IMR-90 (cell line): ENCODE results near the gene TAF11L12. TPM values are rescaled to one million over a fixed set of nuclear protein-coding genes. Genes with fewer than 3 reads are reported as not detected.

ENCODE experiments used
- ATAC-seq: fragments of 200-7000 bp; cut with Tn5 transposase; 2 replicates; pipeline ENCODE4 v1.9.1; 2020; ENCODE audit warnings: low read depth, mild to moderate bottlenecking, moderate library complexity
- BruUV-seq: library from RNA; stranded (reverse); fragments of 400-500 nt; replicated peaks from 2 replicates; lab custom pipeline; 2021; lab: Mats Ljungman, UMichigan
- CTCF ChIA-PET: fragments of 300-600 bp; formaldehyde crosslinking; extraction: SDS; loops from one replicate; lab custom pipeline; 2021; ENCODE audit warnings: antibody characterized with exemption; lab: Yijun Ruan, JAX
- POLR2A ChIA-PET: fragments of 300-600 bp; sonication (Branson Sonifier 250); formaldehyde crosslinking; loops from one replicate; lab custom pipeline; 2022; ENCODE audit warnings: antibody characterized with exemption; ENCODE audit not compliant: unreplicated experiment; lab: Charles Lee
- DNase-seq: peaks from one replicate; pipeline ENCODE4 v3.0.0; 2013
- H2AFZ ChIP-seq: replicated peaks from 2 replicates; pipeline ENCODE3; 2013; ENCODE audit warnings: low read length, mild to moderate bottlenecking; ENCODE audit not compliant: poor library complexity
- H2AK5ac ChIP-seq: 2 replicates; pipeline ENCODE4 v1.6.1; 2013; ENCODE audit warnings: low read depth, low read length, inconsistent platforms
- H2AK9ac ChIP-seq: replicated peaks from 2 replicates; pipeline ENCODE3; 2013; ENCODE audit warnings: mild to moderate bottlenecking, low read depth, low read length, moderate library complexity; ENCODE audit not compliant: poor library complexity
- H2BK120ac ChIP-seq: 2 replicates; pipeline ENCODE4 v1.6.1; 2013; ENCODE audit warnings: low read depth, low read length, inconsistent platforms
- H2BK15ac ChIP-seq: 3 replicates; pipeline ENCODE4 v1.6.1; 2013; ENCODE audit warnings: low read depth, low read length, inconsistent platforms
- H2BK20ac ChIP-seq: 2 replicates; pipeline ENCODE4 v1.6.1; 2013; ENCODE audit warnings: low read depth, mild to moderate bottlenecking, inconsistent platforms, low read length, moderate library complexity
- H2BK5ac ChIP-seq: 2 replicates; pipeline ENCODE4 v1.6.1; 2013; ENCODE audit warnings: mild to moderate bottlenecking, low read depth, low read length, inconsistent platforms; ENCODE audit not compliant: poor library complexity, severe bottlenecking
- H3K14ac ChIP-seq: replicated peaks from 2 replicates; pipeline ENCODE4 v1.6.1; 2013; ENCODE audit warnings: low read depth, low read length, inconsistent platforms
- H3K18ac ChIP-seq: 2 replicates; pipeline ENCODE4 v1.6.1; 2013; ENCODE audit warnings: low read depth, low read length, control low read depth
- H3K23ac ChIP-seq: 2 replicates; pipeline ENCODE4 v1.6.1; 2013; ENCODE audit warnings: low read depth, low read length, inconsistent platforms
- H3K27ac ChIP-seq: 2 replicates; pipeline ENCODE4 v1.5.1; 2013; ENCODE audit warnings: mild to moderate bottlenecking, control low read depth, low read length; ENCODE audit not compliant: insufficient read depth
- H3K27me3 ChIP-seq: 2 replicates; pipeline ENCODE4 v1.6.1; 2013; ENCODE audit warnings: low read length; ENCODE audit not compliant: control insufficient read depth, insufficient read depth
- H3K36me3 ChIP-seq: 2 replicates; pipeline ENCODE4 v1.6.1; 2013; ENCODE audit warnings: low read length, mixed read lengths; ENCODE audit not compliant: control insufficient read depth, insufficient read depth
- H3K4ac ChIP-seq: 2 replicates; pipeline ENCODE4 v1.6.1; 2013; ENCODE audit warnings: low read depth, low read length, inconsistent platforms
- H3K4me1 ChIP-seq: 2 replicates; pipeline ENCODE4 v1.6.1; 2013; ENCODE audit warnings: low read length, mixed read lengths; ENCODE audit not compliant: control insufficient read depth, insufficient read depth
- H3K4me2 ChIP-seq: 2 replicates; pipeline ENCODE4 v1.6.1; 2013; ENCODE audit warnings: low read depth, mild to moderate bottlenecking, control low read depth, low read length, moderate library complexity
- H3K4me3 ChIP-seq: 2 replicates; pipeline ENCODE4 v1.5.1; 2013; ENCODE audit warnings: low read depth, mild to moderate bottlenecking, control low read depth, low read length, moderate library complexity; ENCODE audit not compliant: insufficient read depth
- H3K56ac ChIP-seq: 2 replicates; pipeline ENCODE4 v1.6.1; 2013; ENCODE audit warnings: low read length, inconsistent platforms; ENCODE audit not compliant: insufficient read depth; ENCODE audit errors: extremely low read depth
- H3K79me1 ChIP-seq, 2 experiments: 2 replicates each; pipeline ENCODE4 v1.6.1; 2013; ENCODE audit warnings: low read length in 2 of 2, inconsistent platforms in 1 of 2, low read depth in 1 of 2
- H3K9ac ChIP-seq: 2 replicates; pipeline ENCODE4 v1.6.1; 2013; ENCODE audit warnings: low read depth, low read length, control low read depth
- H3K9me1 ChIP-seq: 2 replicates; pipeline ENCODE4 v1.6.1; 2013; ENCODE audit warnings: low read length, inconsistent platforms; ENCODE audit not compliant: insufficient read depth
- H3K9me3 ChIP-seq: 2 replicates; pipeline ENCODE4 v1.6.1; 2013; ENCODE audit warnings: low read length; ENCODE audit not compliant: control insufficient read depth, insufficient read depth
- H4K20me1 ChIP-seq: 2 replicates; pipeline ENCODE4 v1.6.1; 2013; ENCODE audit warnings: low read length, inconsistent platforms; ENCODE audit not compliant: insufficient read depth
- H4K5ac ChIP-seq: 2 replicates; pipeline ENCODE4 v1.6.1; 2013; ENCODE audit warnings: mild to moderate bottlenecking, low read depth, low read length, control low read depth
- H4K8ac ChIP-seq, 2 experiments: 2 replicates each; pipeline ENCODE4 v1.6.1; 2013; ENCODE audit warnings: low read depth in 2 of 2, low read length in 2 of 2, control low read depth in 1 of 2, inconsistent platforms in 1 of 2
- H4K91ac ChIP-seq: 2 replicates; pipeline ENCODE4 v1.6.1; 2013; ENCODE audit warnings: low read depth, low read length, inconsistent platforms; ENCODE audit not compliant: insufficient read depth
- BHLHE40 ChIP-seq: fragments of 150-350 bp; IDR thresholded peaks from 2 replicates; pipeline ENCODE4 v1.6.1; 2016; ENCODE audit warnings: mild to moderate bottlenecking, low read depth, low read length
- FOS ChIP-seq: fragments of 150-350 bp; IDR thresholded peaks from 2 replicates; pipeline ENCODE4 v1.6.1; 2016; ENCODE audit warnings: low read depth, low read length
- MAFK ChIP-seq: IDR thresholded peaks from 2 replicates; pipeline ENCODE4 v1.6.1; 2012; ENCODE audit warnings: low read depth, low read length, improper control_type of control experiment
- MXI1 ChIP-seq: IDR thresholded peaks from 2 replicates; pipeline ENCODE4 v1.6.1; 2012; ENCODE audit warnings: low read depth, mild to moderate bottlenecking, low read length, moderate library complexity, borderline replicate concordance
- NFE2L2 ChIP-seq: fragments of 150-350 bp; IDR thresholded peaks from 2 replicates; pipeline ENCODE4 v1.6.1; 2016; ENCODE audit warnings: low read depth, mild to moderate bottlenecking, low read length
- RAD21 ChIP-seq: IDR thresholded peaks from 2 replicates; pipeline ENCODE4 v1.6.1; 2012; ENCODE audit warnings: low read length, improper control_type of control experiment
- RCOR1 ChIP-seq: IDR thresholded peaks from 2 replicates; pipeline ENCODE4 v1.6.1; 2012; ENCODE audit warnings: mild to moderate bottlenecking, low read length, improper control_type of control experiment; ENCODE audit not compliant: insufficient replicate concordance
- SMC3 ChIP-seq: fragments of 150-350 bp; IDR thresholded peaks from 2 replicates; pipeline ENCODE4 v1.6.1; 2016; ENCODE audit warnings: low read depth, mild to moderate bottlenecking, antibody characterized with exemption, low read length, moderate library complexity
- WGBS, 2 experiments: methylation state at CpG; one replicate each; pipeline versions ENCODE4 v1.1.5 to v1.1.7; 2013; ENCODE audit warnings: missing lambda C conversion rate in 2 of 2; ENCODE audit not compliant: insufficient read length in 1 of 2; ENCODE audit errors: extremely low coverage in 2 of 2; 5-methylcytosine and 5-hydroxymethylcytosine counted together
- dilution Hi-C: fragments of 300-500 bp; cut with HindIII; formaldehyde crosslinking; loops from one replicate; pipeline ENCODE4 v1.14.3; 2018; ENCODE audit warnings: low sequenced_read_pairs; ENCODE audit not compliant: unreplicated experiment
- in situ Hi-C: fragments of 300-500 bp; cut with MboI; formaldehyde crosslinking; loops from 3 replicates; pipeline ENCODE4 v1.14.3; 2019; ENCODE audit warnings: low sequenced_read_pairs, inconsistent platforms, mixed read lengths
- intact Hi-C: fragments of 100-400 bp; cut with micrococcal nuclease; formaldehyde crosslinking; loops from 2 replicates; pipeline ENCODE4 v1.10.0; 2022
- microRNA-seq, 2 experiments: library from miRNA; stranded (forward) in 1 of 2; unstranded in 1 of 2; fragments of 10-50 nt in 1 of 2; fragments of <30 nt in 1 of 2; gene quantifications in 1 of 2; microRNA quantifications in 1 of 2; one replicate each; pipeline versions ENCODE3 to v1.1.0; 2013 to 2020; ENCODE audit not compliant: insufficient read depth in 1 of 2, insufficient read length in 1 of 2, unreplicated experiment in 1 of 2
- polyA plus RNA-seq, 3 experiments: library from polyadenylated mRNA; depleted of rRNA; stranded (reverse); fragments of >200 nt; gene quantifications; 2 replicates each; pipeline ENCODE4 v1.2.3, GENCODE V29; 2012; ENCODE audit warnings: low replicate concordance in 1 of 3
- small RNA-seq, 5 experiments: library from RNA; depleted of rRNA; stranded (forward); fragments of <200 nt; gene quantifications; one replicate each; pipeline ENCODE3, GENCODE V24; 2012
- total RNA-seq: library from RNA; depleted of rRNA; stranded (reverse); fragments of >200 nt; gene quantifications from 2 replicates; pipeline ENCODE4 v1.2.3, GENCODE V29; 2012; rRNA removed
- TF ChIP-seq, protein P1 (sequence below): fragments of 150-350 bp; IDR thresholded peaks from 2 replicates; pipeline ENCODE4 v1.6.1; 2016; ENCODE audit warnings: low read depth, mild to moderate bottlenecking, low read length, moderate library complexity, borderline replicate concordance

Gene TAF11L12
- total and polyA plus RNA-seq, 2 of the 4 experiments (the other 2 are of a cell fraction) = not detected

DNA sequence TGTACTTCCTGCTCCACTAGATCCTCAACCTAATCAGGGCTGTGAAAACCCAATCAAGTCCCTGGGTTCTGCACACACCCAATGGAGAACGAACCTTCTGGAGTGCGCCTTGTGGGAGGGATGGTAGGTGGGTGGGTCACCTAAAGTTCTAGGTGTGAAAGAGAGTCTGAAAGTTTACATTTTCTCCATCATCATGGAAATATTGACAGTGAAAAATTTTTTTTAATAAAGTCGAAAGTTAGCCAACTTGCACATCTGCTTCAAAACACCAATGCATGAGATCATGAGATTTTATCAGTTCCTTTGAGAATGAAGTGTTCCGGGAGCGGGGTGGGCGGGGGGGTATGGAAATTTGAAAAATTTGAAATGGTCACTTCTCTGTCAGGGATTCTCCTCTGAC is 45.7 kb downstream of the TAF11L12 start:
- Histone ChIP-seq H3K4ac (no peak overlapping the region), H3K36me3 (no peaks in the 10 kb centered on the region), H3K27me3 (no peaks in the 10 kb centered on the region), H3K4me3 (no peak overlapping the region), H2BK5ac (no peak overlapping the region), H3K56ac (no peak overlapping the region), H3K9me3 (no peaks in the 10 kb centered on the region; the same call in 1 of the 2 replicates), H4K20me1 (no peaks in the 10 kb centered on the region), H3K18ac (no peak overlapping the region), H3K23ac (no peak overlapping the region), H3K9me1 (no peaks in the 10 kb centered on the region), H2AFZ (no peak overlapping the region), H4K8ac (no peak overlapping the region), H2AK9ac (no peak overlapping the region), H2BK120ac (no peak overlapping the region), H2AK5ac (no peak overlapping the region), H3K9ac (no peak overlapping the region), H2BK15ac (no peak overlapping the region), H3K4me1 (no peaks in the 10 kb centered on the region), H4K91ac (no peak overlapping the region), H3K27ac (no peak overlapping the region), H3K14ac (no peak overlapping the region), H3K4me2 (no peak overlapping the region), H2BK20ac (no peak overlapping the region), H3K79me1 (no peaks in the 10 kb centered on the region), H4K5ac (no peak overlapping the region)
- DNase-seq (no peak), ATAC-seq (no peak)
- in situ Hi-C loops = no loop called here
- no TSS peak for BruUV-seq
- dilution Hi-C loops = no loop called here
- intact Hi-C loops = no loop called here
- CTCF ChIA-PET = no interaction called here
- WGBS, 2 experiments = no CpG with 5 or more reads among the region's 6 CpGs
- POLR2A ChIA-PET = no interaction called here
- no peak for TF ChIP-seq RCOR1
- TF ChIP-seq MAFK = no peak
- no peak for TF ChIP-seq FOS
- TF ChIP-seq SMC3 = no peak
- no peak for TF ChIP-seq MXI1
- TF ChIP-seq NFE2L2 = no peak
- TF ChIP-seq RAD21 = no peak
- no peak for TF ChIP-seq BHLHE40
- TF ChIP-seq, protein P1, sequence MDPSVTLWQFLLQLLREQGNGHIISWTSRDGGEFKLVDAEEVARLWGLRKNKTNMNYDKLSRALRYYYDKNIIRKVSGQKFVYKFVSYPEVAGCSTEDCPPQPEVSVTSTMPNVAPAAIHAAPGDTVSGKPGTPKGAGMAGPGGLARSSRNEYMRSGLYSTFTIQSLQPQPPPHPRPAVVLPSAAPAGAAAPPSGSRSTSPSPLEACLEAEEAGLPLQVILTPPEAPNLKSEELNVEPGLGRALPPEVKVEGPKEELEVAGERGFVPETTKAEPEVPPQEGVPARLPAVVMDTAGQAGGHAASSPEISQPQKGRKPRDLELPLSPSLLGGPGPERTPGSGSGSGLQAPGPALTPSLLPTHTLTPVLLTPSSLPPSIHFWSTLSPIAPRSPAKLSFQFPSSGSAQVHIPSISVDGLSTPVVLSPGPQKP = no peak

Small RNA genes within 50 kb of the gene (microRNA-seq; reads per million reads assigned to microRNA genes)
- gene AC233724.1 (ENCODE audit: insufficient read depth, insufficient read length) (not detected), gene AC233724.2 (ENCODE audit: insufficient read depth, insufficient read length) (not detected), gene AC233724.3 (ENCODE audit: insufficient read depth, insufficient read length) (not detected), gene AC233724.4 (ENCODE audit: insufficient read depth, insufficient read length) (not detected), gene AC233724.6 (ENCODE audit: insufficient read depth, insufficient read length) (not detected), gene AC233724.7 (ENCODE audit: insufficient read depth, insufficient read length) (not detected)

Small RNA genes within 50 kb of the gene (small RNA-seq; reads per million reads assigned to genes)
- 0 reads per million in 5 experiments for gene AC233724.1
- gene AC233724.2 = 0 reads per million in 5 experiments
- gene AC233724.3 = 0 reads per million in 5 experiments
- gene AC233724.4 = 0 reads per million in 5 experiments
- 0 reads per million in 5 experiments for gene AC233724.6
- gene AC233724.7 = 0 reads per million in 5 experiments

Other genes starting within 250 kb of the TAF11L12 start
- not detected in 2 replicates for gene TAF11L2, start 112.2 kb upstream of the TAF11L12 start, total RNA-seq
- not detected in 2 replicates for gene TAF11L2, start 112.2 kb upstream of the TAF11L12 start, polyA plus RNA-seq (2012; rRNA removed)
- gene TAF11L3, start 92.0 kb upstream of the TAF11L12 start, total RNA-seq = not detected in 2 replicates
- gene TAF11L3, start 92.0 kb upstream of the TAF11L12 start, polyA plus RNA-seq (2012; rRNA removed) = not detected in 2 replicates
- gene TAF11L4, start 88.6 kb upstream of the TAF11L12 start, total RNA-seq = not detected in 2 replicates
- gene TAF11L4, start 88.6 kb upstream of the TAF11L12 start, polyA plus RNA-seq (2012; rRNA removed) = not detected in 2 replicates
- gene TAF11L5, start 85.2 kb upstream of the TAF11L12 start, total RNA-seq = not detected in 2 replicates
- gene TAF11L5, start 85.2 kb upstream of the TAF11L12 start, polyA plus RNA-seq (2012; rRNA removed) = not detected in 2 replicates
- not detected in 2 replicates for gene TAF11L6, start 81.7 kb upstream of the TAF11L12 start, total RNA-seq
- gene TAF11L6, start 81.7 kb upstream of the TAF11L12 start, polyA plus RNA-seq (2012; rRNA removed) = not detected in 2 replicates
- not detected in 2 replicates for gene TAF11L7, start 24.6 kb upstream of the TAF11L12 start, total RNA-seq
- gene TAF11L7, start 24.6 kb upstream of the TAF11L12 start, polyA plus RNA-seq (2012; rRNA removed) = not detected in 2 replicates
- gene TAF11L8, start 19.4 kb upstream of the TAF11L12 start, total RNA-seq = not detected in 2 replicates
- not detected in 2 replicates for gene TAF11L8, start 19.4 kb upstream of the TAF11L12 start, polyA plus RNA-seq (2012; rRNA removed)
- gene TAF11L9, start 16.0 kb upstream of the TAF11L12 start, total RNA-seq = not detected in 2 replicates
- not detected in 2 replicates for gene TAF11L9, start 16.0 kb upstream of the TAF11L12 start, polyA plus RNA-seq (2012; rRNA removed)
- gene TAF11L10, start 12.6 kb upstream of the TAF11L12 start, total RNA-seq = not detected in 2 replicates
- not detected in 2 replicates for gene TAF11L10, start 12.6 kb upstream of the TAF11L12 start, polyA plus RNA-seq (2012; rRNA removed)
- not detected in 2 replicates for gene TAF11L11, start 6.2 kb upstream of the TAF11L12 start, total RNA-seq
- gene TAF11L11, start 6.2 kb upstream of the TAF11L12 start, polyA plus RNA-seq (2012; rRNA removed) = not detected in 2 replicates
- gene TAF11L13, start 21.7 kb downstream of the TAF11L12 start, total RNA-seq = not detected in 2 replicates
- gene TAF11L13, start 21.7 kb downstream of the TAF11L12 start, polyA plus RNA-seq (2012; rRNA removed) = not detected in 2 replicates
- gene TAF11L14, start 24.1 kb downstream of the TAF11L12 start, total RNA-seq = not detected in 2 replicates
- gene TAF11L14, start 24.1 kb downstream of the TAF11L12 start, polyA plus RNA-seq (2012; rRNA removed) = not detected in 2 replicates